CD4-positive, alpha-beta T cell treated with Interleukin-15 for 4 hours (primary cell): ENCODE data around the gene ZNF691.
"Not testable (repeated sequence)": the region's sequence is repeated elsewhere in the genome, so short reads cannot be mapped to it uniquely, and the experiment has no call there.

Experiments
- DNase-seq: peaks from one replicate; pipeline ENCODE4 v3.0.0-alpha.2; 2020; ENCODE audit warnings: low spot score

Gene ZNF691

GRCh38 chr1:42859366-42859765 is 13.0 kb downstream of the ZNF691 start:
- not testable (repeated sequence) for DNase-seq

DNA sequence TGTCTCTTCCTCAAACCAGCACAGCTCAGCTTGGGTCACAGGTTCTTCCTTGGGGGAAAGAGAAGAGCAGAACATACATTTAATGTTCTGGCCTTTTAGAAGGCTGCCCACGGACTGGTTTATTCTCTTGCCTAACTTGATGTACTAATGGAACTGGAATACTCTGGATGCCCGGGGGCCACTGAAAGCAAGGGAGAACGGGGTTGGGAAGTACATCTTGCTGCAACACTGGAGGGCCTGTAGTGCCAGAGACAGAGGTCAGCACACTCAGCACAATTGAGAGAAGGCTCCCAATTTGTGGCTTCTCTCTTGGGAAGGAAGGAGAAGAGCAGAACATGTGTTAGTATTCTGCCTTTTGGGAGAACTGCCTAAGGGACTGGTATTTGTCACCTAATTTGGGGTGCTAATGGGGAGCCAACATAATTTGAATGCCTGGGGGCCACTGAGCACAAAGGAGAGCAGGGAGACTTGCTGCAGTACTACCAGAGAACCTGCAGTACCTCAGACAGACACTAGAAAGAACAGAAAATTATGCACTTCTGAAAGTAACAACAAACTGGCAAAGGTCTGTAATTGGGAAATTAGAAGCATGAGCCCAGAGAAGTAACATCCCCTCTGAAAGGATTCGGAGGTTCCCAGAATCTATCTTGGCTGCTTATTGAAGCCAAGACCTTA is 14.1 kb downstream of the ZNF691 start:
- DNase-seq, result no peak

- DNase-seq, result no peak
These were observed 14.6 kb downstream of the ZNF691 start for GRCh38 chr1:42861014-42861399.

DNA sequence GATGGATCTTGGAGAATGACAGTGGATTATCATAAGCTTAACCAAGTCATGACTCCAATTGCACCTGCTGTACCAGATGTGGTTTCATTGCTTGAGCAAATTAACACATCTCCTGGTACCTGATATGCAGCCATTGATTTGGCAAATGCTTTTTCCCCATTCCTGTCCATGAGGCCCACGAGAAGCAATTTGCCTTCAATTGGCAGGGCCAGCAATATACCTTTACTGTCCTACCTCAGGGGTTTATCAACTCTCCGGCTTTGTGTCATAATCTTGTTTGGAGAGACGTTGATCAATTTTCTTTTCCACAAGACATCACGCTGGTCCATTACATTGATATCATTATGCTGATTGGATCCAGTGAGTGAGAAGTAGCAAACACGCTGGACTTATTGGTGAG is 20.1 kb downstream of the ZNF691 start:
- DNase-seq, result no peak

GRCh38 chr1:42868466-42868865 is 22.1 kb downstream of the ZNF691 start:
- not testable (repeated sequence) for DNase-seq

DNA sequence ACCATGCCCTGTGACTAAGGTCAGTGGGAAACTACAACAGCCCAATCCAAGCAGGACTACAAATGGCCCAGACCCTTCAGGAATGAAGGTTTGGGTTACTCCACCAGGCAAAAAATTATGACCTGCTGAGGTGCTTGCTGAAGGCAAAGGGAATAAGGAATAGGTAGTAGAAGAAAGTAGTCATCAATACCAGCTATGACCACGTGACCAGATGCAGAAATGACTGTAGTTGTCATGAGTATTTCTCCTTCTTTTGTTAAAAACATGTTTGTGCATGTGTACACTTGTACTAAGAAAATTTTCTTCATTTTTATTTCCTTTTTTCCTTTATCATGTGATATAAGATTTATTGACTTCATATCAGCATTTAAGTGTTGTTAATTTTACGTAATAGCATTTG is 22.8 kb downstream of the ZNF691 start:
- DNase-seq, result not testable (repeated sequence)

GRCh38 chr1:42869751-42870150 is 23.3 kb downstream of the ZNF691 start:
- DNase-seq, result not testable (repeated sequence)

GRCh38 chr1:42873108-42873507 is 26.7 kb downstream of the ZNF691 start:
- not testable (repeated sequence) for DNase-seq

- no peak for DNase-seq
These were observed 27.3 kb downstream of the ZNF691 start for GRCh38 chr1:42873670-42874069.

DNA sequence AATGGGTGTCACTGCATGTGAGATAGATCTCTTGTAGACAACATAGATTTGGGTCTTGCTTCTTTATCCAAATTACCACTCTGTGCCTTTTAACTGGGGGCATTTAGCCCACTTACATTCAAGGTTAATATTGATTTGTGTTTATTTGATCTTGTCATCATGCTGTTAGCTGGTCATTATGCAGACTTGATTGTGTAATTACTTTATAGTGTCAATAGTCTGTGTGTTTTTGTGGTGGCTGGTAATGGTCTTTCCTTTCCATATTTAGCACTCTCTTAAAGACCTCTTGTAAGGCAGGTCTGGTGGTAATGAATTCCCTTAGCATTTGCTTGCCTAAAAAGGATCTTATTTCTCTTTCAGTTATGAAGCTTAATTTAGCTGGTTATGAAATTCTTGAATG is 29.6 kb downstream of the ZNF691 start:
- DNase-seq, result no peak

DNA sequence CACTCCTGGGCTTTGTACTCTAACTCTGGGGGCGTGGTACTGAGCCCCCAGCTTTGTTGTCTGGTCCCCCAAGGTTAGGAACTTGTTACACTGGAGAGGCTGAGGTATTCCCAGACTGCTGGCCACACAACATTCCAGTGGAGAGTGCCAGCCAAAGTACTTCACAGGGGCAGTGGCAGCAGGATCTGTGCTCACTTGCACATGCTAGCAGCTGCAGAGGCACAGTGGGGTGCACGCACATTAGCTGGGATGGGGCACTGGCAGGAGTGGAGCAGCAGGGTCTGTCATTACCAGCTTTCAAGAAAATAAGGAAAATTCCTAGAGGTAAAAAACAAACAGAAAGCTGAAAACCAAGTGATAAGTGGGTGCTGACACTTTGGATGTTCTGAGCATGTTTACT is 31.0 kb downstream of the ZNF691 start:
- DNase-seq, result no peak

DNA sequence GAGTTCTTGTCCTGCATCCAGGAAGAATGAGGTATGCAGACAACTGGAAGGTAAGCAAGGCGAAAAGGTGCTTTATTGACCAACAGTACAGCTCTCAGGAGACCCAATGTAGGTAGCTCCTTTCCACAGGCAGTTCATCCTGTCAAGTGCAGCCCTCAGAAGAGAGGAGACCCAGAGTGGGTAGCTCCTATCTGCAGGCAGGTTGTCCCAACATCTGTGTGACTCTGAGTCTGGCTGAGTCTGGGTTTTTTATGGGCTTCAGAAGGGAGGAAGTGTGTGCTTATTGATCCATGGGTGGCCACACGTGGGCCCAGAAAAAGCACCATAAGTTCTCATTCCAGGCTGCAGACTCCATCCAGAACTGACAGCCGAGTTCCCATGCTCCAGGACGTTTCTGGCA is 34.0 kb downstream of the ZNF691 start:
- no peak for DNase-seq

DNA sequence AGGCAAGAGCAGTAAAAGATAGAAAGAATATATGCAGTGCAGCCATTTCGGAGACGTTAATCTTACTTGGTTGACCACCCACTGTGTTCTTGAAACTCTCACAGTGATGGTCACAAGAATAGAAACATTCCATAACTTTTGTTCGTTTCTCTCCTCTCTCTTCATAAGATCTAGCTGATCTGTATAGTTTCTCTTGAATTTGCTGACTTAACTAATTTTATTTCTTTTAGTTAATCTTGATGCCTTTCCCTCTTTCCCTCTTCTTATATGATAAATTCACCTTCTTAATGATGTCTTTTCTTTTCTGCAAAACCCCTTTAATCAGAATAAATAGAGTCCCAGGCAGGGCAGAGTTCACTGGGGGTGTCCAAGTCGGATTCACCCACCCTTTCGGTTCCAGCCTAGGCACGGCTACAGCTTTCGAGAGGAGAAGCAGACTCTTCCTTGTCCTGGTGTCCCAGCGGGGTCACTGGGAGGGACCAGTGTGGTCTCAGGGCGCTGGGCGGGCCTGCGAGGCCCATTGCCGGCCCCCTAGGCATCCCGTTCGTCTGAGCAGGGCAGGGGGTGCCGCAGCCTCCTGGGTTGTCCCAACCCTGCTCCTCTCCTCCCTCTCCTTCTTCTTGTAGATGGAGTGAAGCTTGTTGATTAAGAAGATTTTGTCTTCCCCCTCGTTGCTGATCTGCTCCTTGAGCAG is 39.8 kb downstream of the ZNF691 start:
- DNase-seq, result no peak

DNA sequence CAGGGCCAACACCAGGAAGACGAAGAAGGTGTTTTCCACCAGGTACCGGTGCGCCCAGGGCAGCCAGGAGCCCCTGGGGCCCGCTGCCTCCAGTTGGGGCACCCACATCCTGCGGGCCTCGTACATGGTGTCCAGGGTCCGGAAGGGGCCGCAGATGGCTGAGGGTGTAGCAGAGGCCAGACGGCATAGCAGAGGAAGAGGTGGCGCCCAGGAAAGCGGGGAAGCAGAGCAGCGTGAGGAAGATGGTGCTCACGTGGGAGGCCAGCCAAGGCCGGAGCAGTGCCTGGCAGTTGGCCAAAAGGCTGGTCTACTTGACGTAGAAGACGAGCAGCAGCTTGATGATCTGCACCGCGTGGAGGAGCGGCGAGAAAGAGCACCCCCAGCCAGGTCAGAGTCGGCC is 40.4 kb downstream of the ZNF691 start:
- DNase-seq, result no peak

DNA sequence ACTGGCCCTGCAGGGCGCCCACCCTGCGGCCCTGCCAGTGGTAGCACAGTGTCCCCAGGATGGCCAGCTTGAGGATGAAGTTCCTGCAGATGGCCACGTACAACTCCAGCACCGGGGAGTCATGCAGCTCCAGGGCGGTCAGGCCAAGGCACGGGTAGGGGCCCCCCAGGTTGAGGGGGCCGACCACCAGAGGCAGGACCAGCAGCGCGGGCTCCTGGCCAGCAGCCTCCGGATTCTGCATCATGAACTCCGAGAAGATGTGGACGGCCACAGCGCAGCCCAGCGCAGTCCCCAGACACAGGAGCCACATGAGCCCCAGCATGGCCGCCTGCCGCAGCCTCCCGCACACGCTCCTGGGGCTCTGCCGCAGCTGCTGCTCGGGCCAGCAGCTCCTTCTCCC is 41.0 kb downstream of the ZNF691 start:
- no peak for DNase-seq

GRCh38 chr1:42888013-42888633 is 41.7 kb downstream of the ZNF691 start:
- no peak for DNase-seq

GRCh38 chr1:42889264-42889663 is 42.9 kb downstream of the ZNF691 start:
- no peak for DNase-seq

- DNase-seq, result no peak
These were observed 45.2 kb downstream of the ZNF691 start for GRCh38 chr1:42891465-42892138.

DNA sequence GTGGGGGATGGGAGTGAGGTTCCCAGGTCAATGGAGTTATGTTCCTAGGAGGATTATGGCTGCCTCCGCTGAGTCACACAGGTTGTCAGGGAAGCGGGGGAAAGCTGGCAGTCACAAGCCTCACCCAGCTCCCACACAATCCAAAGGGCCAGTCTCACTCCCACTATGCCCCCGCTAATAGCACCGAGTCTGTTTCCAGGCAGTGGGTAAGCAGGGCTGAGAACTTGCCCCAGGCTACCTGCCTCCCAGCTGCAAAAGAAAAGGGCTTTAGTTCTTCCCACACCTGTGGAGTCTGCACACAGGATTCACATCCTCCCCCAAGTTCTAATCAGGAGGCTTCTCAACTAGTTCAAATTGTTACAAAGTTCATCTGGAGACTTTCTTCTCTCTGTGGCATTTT is 53.5 kb downstream of the ZNF691 start:
- not testable (repeated sequence) for DNase-seq
